GM19025 (cell line): ENCODE results near the gene HRH2.
"Not testable (repeated sequence)": the region's sequence is repeated elsewhere in the genome, so short reads cannot be mapped to it uniquely, and the experiment has no call there.

Experiments
- ATAC-seq: cut with Tn5 transposase; IDR thresholded peaks from one replicate; pipeline ENCODE4 v1.9.1; 2021; ENCODE audit warnings: mild to moderate bottlenecking, low read depth, moderate library complexity; ENCODE audit not compliant: unreplicated experiment

The HRH2 gene

GRCh38 chr5:175734016-175734415 lies 76.1 kb downstream of the HRH2 start:
- no peak for ATAC-seq

DNA sequence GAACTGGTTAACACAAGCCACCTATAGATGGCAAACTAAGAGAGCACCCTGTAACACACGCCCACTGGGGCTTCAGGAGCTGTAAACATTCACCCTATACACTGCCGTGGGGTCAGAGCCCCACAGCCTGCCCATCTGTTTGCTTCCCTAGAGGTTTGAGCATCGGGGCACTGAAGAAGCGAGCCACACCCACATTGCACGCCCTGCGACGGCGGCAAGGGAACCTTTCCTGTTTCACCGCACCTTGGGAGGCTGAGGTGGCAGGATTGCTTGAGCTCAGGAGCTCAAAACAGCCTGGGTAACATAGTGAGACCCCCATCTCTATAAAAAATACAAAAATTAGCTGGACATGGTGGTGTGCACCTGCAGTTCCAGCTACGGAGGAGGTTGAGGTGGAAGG lies 76.6 kb downstream of the HRH2 start:
- no peak for ATAC-seq

DNA sequence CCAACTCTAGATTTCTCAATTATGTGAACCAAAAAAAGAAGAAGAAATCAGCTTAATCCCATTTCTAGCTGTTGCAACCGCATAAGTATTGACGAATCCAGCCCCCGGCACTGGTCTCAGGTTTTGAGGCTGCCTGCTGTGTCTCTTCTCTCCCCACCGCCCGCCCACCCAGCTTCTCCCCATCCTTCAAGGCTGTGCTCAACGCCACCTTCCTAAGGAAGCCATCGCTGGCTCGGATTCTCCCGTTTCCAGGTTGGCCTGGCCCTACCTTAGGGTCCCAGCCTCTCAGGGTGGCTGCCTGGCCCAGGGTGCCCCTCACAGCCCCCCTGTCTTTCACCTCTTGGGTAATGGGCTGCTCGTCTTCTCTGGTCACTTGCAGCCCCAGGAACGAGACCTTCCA lies 77.8 kb downstream of the HRH2 start:
- ATAC-seq, result no peak

GRCh38 chr5:175736652-175737051 lies 78.8 kb downstream of the HRH2 start:
- no peak for ATAC-seq

- no peak for ATAC-seq
These were observed 79.6 kb downstream of the HRH2 start for GRCh38 chr5:175737481-175737880.

DNA sequence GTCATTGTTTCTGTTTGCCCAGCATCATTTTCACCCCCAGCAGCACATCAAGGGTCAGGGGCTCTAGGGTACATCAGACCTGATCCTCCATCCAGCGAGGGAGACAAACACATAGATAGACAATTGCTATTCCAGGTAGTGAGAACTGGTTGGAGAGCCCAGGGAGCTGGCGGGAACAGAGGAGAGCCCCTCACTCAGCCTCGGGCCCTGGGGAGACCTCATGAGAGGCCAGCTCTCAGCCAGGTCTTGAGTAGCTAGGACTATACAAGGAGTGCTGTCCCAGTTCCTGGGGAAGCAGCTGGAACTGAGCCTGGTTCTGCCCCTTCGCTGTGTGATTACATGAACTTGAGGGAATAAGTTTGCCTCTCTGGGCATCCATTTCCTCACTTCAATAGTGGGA lies 80.3 kb downstream of the HRH2 start:
- no peak for ATAC-seq

- ATAC-seq, result no peak
These were observed 80.8 kb downstream of the HRH2 start for GRCh38 chr5:175738602-175739133.

DNA sequence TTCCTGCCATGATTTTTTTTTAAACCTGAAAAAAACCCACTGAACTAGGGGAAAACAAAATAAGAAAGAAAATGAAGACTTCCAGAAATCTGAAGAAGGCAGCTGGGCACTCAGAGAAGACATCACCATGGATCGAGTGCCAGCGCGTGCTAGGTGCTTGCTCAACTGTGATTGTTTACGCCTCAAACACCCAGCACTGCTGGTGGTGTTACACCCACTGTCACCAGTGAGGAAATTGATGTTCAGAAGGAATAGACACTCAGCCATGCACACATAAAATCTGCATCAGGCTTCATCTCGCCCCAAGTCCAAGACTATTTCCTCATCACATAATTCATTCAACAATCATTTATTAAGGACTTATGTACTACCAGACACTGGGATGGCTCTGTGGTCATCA lies 82.1 kb downstream of the HRH2 start:
- ATAC-seq, result no peak

GRCh38 chr5:175741556-175741955 lies 83.7 kb downstream of the HRH2 start:
- ATAC-seq, result no peak

DNA sequence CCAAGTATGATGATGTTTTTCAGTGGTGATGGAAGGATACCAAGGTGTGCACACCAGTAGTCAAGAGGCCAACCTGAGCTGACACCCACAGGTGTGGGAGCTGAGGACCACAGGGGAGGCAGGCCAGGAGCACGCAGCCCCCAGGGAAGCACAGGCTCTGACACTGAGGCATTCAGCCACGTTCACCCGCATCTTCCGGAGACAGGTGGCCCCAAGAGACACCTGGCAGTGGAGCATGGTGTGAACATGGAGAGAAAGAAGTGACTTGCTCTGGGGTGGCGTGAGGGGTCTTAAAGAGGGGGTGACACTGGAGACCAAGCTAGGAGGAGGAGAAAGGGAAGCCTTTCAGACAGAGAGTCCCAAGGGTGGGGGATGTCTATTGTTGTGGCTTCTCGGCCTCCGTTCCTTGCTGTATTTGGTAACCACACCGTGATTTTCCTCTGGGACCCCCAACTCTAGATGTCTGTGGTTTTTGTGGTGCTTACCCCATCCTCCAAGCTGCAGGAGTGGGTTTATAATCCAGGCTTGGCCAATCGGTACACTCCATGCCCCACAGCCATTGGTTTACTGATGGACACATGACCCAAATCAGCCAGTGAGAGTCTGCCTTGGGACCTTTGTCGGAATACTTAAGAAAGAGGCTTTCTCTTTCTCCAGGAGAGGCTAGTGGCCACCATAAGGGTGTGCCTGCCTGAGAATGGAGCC lies 84.6 kb downstream of the HRH2 start:
- ATAC-seq, result no peak

DNA sequence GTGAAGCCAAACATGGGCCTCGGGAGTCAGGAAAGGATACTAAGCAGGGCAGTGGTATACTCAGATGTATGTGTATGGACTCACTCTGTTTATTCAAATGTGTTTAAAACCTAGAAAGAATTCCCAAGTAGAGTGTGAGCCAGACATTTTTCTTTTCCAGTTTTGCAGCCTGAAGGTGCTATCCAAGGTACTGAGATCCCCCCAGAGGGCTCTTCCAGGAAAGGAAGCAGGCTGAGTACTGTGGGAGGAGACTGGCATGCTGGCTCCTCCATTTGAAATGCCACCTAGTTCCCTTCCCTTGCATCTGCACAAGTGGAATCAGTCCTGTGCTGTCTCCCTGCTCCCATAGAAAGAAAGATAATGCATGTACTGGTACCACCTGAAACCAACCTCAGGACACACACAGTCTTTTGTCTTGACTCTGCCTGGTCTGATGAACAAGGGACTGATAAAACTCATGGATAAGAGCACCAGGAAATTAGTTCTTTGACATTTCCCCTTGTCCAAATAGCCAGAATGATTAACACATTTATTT lies 85.9 kb downstream of the HRH2 start:
- no peak for ATAC-seq

DNA sequence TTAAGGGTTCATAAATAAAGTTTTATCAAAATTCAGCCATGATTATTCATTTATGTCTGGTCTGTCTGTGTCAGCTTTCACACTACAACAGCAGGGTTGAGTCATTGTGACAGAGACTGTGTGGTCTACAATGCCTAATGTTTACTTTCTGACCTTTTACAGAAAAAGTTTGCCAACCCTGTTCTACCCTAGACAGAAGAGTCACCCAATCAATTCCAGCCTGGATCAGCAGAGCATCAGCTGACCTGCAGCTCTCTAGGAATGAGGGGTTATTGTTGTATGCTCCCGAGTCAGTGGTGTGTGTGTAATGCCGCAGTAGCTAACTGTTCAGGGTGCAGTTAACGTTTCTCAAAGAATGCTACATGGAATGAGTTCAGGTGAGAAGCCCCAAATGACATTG lies 87.3 kb downstream of the HRH2 start:
- ATAC-seq, result no peak

DNA sequence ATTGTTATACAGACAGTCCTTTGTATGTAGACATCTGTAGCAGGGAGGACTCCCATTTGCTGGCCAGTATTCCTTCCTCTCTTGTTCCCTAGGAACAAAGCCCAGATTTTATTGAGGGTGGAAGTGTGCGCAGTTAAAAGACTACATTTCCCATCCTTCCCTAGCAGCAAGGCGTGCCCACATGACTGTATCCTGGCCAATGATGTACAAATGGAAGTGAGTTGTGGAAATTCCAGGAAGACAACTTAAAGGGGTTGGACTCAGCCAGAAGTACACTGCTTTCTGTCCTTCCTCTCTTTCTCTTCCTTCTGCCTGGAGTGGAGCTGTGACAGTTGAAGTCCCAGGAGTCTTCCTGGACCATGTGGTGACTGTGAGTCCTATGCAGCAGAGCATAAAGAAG lies 89.0 kb downstream of the HRH2 start:
- no peak for ATAC-seq

DNA sequence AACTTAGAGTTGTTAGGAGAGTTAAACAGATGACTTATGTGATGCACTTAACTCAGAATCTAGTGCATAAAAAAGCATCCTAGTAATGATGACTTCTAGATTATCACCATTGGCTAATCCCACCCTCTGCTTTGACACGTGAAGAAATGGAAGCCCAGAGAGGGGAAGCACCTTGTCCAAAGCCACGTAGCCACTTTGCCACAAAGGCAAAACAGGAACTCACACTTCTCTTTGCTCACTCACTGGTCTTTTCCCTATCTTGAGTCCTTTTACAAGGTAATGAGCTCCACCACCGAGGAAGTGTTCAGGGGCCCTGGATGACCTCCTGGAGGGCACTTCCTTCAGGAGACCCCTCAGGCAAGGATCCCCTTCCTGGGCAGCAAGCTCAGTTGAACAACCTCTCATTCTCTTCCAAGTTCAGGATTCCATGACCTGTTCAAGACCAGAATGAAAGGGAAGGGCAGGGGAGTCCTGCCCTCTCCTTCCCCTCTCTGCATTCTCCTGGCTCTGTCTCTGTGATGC lies 89.7 kb downstream of the HRH2 start:
- no peak for ATAC-seq

- ATAC-seq, result no peak
These were observed 90.8 kb downstream of the HRH2 start for GRCh38 chr5:175748650-175749049.

GRCh38 chr5:175749591-175749990 lies 91.7 kb downstream of the HRH2 start:
- no peak for ATAC-seq

DNA sequence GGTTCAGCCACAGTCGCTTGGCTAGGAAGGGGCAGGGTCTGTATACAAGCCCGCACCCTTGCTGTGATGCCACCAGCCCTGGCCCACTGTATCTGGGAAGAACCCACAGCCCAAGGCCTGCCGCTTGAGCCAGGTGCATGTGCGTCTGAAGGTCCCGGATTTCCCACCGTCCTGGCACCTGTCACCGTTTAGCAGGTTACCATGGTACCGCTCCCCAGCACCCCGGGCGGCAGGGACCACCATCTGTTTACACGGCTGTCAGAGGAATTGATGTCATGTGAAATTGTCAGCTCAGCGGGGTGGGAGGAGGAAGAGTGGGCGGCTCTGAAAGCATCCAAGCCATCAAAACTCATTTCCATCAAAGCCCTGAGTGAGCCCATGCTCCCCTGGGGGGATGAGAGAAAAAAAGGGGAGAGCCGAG lies 92.7 kb downstream of the HRH2 start:
- no peak for ATAC-seq

GRCh38 chr5:175751369-175751768 lies 93.5 kb downstream of the HRH2 start:
- no peak for ATAC-seq

- no peak for ATAC-seq
These were observed 95.1 kb downstream of the HRH2 start for GRCh38 chr5:175752826-175753535.

DNA sequence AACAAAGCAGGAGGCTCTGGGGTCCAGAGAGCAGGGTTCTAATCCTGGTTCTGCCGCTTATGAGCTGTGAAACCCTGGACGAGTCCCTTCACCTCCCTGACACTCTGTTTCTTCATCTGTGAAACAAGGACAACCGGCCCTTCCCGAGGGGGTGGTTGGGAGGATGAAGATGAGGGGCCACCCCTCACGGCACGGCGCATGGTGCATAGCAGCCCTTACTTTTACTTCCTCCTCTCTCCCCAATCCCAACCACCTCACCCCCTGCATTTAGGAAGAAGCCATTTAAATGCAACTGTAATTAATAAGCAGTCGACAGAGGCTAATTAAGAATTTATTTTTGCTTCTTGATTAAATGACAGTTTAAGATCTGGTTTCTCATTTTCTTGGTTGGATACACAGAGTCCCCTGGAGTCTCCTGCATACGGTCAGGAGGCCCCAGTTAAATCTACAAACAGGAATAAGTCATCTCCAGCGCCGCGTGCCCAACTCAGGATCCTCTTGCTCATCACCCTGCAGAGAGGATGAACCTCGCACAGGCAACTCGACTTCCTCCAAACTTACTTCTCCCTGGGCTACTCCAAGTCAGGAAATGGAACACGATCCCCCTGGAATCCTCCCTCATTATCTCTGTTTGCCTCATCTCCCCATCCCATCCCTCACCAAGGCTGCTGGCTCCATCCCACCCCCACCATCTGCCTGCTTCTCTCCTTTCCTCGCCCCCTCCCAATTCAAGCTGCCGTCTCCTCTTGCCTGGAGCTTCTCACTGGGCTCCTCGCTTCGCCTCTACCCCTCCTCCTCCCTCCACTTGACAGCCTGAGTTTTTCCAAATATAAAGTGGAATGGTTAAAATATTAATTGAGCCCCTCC lies 95.9 kb downstream of the HRH2 start:
- no peak for ATAC-seq

- not testable (repeated sequence) for ATAC-seq
These were observed 102.1 kb downstream of the HRH2 start for GRCh38 chr5:175759991-175760390.
